ENCODE results near the gene USP3.
A peak's percentile ranks its signal among the peaks of the same experiment; 100 is the strongest.

Gene USP3

GRCh38 chr15:63623232-63623969 is 119.0 kb downstream of the USP3 start:
- H3K27ac ChIP-seq: no peak overlapping the region

GRCh38 chr15:63626955-63627354 is 122.6 kb downstream of the USP3 start:
- H3K27ac ChIP-seq: peak overlapping the region in 1 of 21 experiments; percentile 12
- no peak overlapping the region for H3K4me3 ChIP-seq

More at GRCh38 chr15:63623232-63623969, 119.0 kb downstream of the USP3 start:
- no peak overlapping the region for H3K4me3 ChIP-seq

GRCh38 chr15:63628123-63628822 is 123.9 kb downstream of the USP3 start:
- no peak overlapping the region for H3K4me3 ChIP-seq
- no peak overlapping the region for H3K27ac ChIP-seq

GRCh38 chr15:63630036-63630751 is 125.8 kb downstream of the USP3 start:
- Histone ChIP-seq H3K27ac (no peak overlapping the region), H3K4me3 (no peak overlapping the region)

GRCh38 chr15:63633312-63633711 is 128.9 kb downstream of the USP3 start:
- Histone ChIP-seq H3K4me3 (no peak overlapping the region), H3K27ac (no peak overlapping the region)

GRCh38 chr15:63634154-63634553 is 129.8 kb downstream of the USP3 start:
- no peak overlapping the region for H3K4me3 ChIP-seq
- no peak overlapping the region for H3K27ac ChIP-seq

GRCh38 chr15:63636518-63637061 is 132.2 kb downstream of the USP3 start:
- Histone ChIP-seq H3K4me3 (no peak overlapping the region), H3K27ac (no peak overlapping the region)

GRCh38 chr15:63638839-63639238 is 134.4 kb downstream of the USP3 start:
- H3K27ac ChIP-seq: no peak overlapping the region

GRCh38 chr15:63640146-63640545 is 135.8 kb downstream of the USP3 start:
- H3K27ac ChIP-seq: no peak overlapping the region
- H3K4me3 ChIP-seq: no peak overlapping the region

More at GRCh38 chr15:63638839-63639238, 134.4 kb downstream of the USP3 start:
- H3K4me3 ChIP-seq: no peak overlapping the region
